Uterus (tissue), 2 donors: ENCODE results near the gene MMGT1.

Experiments used
- CTCF ChIP-seq, 4 experiments: fragments of 200-600 bp in 2 of 4; fragments of 450-650 bp in 2 of 4; sonication (generic) in 2 of 4; IDR thresholded peaks; one replicate each; pipeline ENCODE4 v1.5.1; 2016 to 2019; ENCODE audit warnings: antibody characterized with exemption in 4 of 4, mild to moderate bottlenecking in 2 of 4, moderate library complexity in 1 of 4
- POLR2A ChIP-seq, 2 donors: fragments of 450-650 bp; IDR thresholded peaks; one replicate each; pipeline ENCODE4 v1.6.1; 2016; ENCODE audit warnings: antibody characterized with exemption in 2 of 2, mild to moderate bottlenecking in 1 of 2, moderate library complexity in 1 of 2

DNA sequence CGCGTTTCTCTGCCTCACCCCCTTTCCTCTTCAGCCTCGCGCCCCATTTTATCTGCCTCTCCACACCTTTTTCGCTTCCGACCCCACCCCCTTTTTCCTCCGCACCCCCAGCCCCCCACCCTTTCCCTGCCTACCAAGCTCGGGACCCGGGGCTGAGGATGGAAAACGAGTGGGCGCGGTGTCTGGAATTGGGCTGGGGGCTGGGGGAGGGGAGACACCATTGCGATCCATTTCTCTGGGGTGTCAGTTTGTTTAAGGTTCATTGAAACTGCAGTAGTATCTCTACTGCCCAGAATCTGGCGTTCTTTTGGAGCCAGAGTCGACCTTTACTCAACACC, 12.2 kb upstream of the MMGT1 start:
- no peak for TF ChIP-seq POLR2A (IDR thresholded peaks at IDR 0.05)
- TF ChIP-seq CTCF (IDR thresholded peaks at IDR 0.05), result no peak
